Neural progenitor cell (in vitro differentiated cells): ENCODE data around the gene POFUT1. TPM values are rescaled to one million over a fixed set of nuclear protein-coding genes. Genes with fewer than 3 reads are reported as not detected.

Experiments
- DNase-seq: peaks from one replicate; pipeline ENCODE4 v3.0.0-alpha.2; 2016; ENCODE audit warnings: low spot score
- H2AFZ ChIP-seq: fragments of 200-600 bp; sonication (generic); replicated peaks from 2 replicates; pipeline ENCODE4 v1.6.1; 2016; ENCODE audit warnings: antibody characterized with exemption
- H3F3A ChIP-seq: fragments of 200-600 bp; sonication (generic); 2 replicates; pipeline ENCODE4 v1.6.1; 2016; ENCODE audit warnings: antibody characterized with exemption, low read depth
- H3K27ac ChIP-seq: fragments of 200-600 bp; sonication (generic); 2 replicates; pipeline ENCODE4 v1.5.1; 2016; ENCODE audit warnings: mild to moderate bottlenecking
- H3K27me3 ChIP-seq: fragments of 200-600 bp; sonication (generic); 2 replicates; pipeline ENCODE4 v1.6.1; 2016; ENCODE audit warnings: mild to moderate bottlenecking, moderate library complexity
- H3K36me3 ChIP-seq: fragments of 200-600 bp; sonication (generic); 2 replicates; pipeline ENCODE4 v1.5.1; 2016
- H3K4me1 ChIP-seq: fragments of 200-600 bp; sonication (generic); 2 replicates; pipeline ENCODE4 v1.6.1; 2016; ENCODE audit warnings: mixed run types
- H3K4me2 ChIP-seq: fragments of 200-600 bp; sonication (generic); 2 replicates; pipeline ENCODE4 v1.6.1; 2016
- H3K4me3 ChIP-seq: fragments of 200-600 bp; sonication (generic); 2 replicates; pipeline ENCODE4 v1.5.1; 2016
- H3K79me2 ChIP-seq: fragments of 200-600 bp; sonication (generic); 2 replicates; pipeline ENCODE4 v1.6.1; 2016; ENCODE audit warnings: low read depth
- H3K9ac ChIP-seq: fragments of 200-600 bp; sonication (generic); 2 replicates; pipeline ENCODE4 v1.6.1; 2016
- H3K9me3 ChIP-seq: fragments of 200-600 bp; sonication (generic); 2 replicates; pipeline ENCODE4 v1.5.1; 2016; ENCODE audit warnings: low read depth
- H4K20me1 ChIP-seq: fragments of 200-600 bp; sonication (generic); 2 replicates; pipeline ENCODE4 v1.6.1; 2016; ENCODE audit warnings: low read depth
- H3K27ac Mint-ChIP-seq: 3 replicates; pipeline ENCODE4 v1.8.0; 2021; ENCODE audit warnings: mixed read lengths
- H3K27me3 Mint-ChIP-seq: 2 replicates; pipeline ENCODE4 v1.8.0; 2022; ENCODE audit warnings: low read depth, mild to moderate bottlenecking, inconsistent platforms, moderate library complexity, mixed read lengths; ENCODE audit not compliant: insufficient read depth
- H3K36me3 Mint-ChIP-seq: 3 replicates; pipeline ENCODE4 v1.8.0; 2021; ENCODE audit warnings: mixed read lengths
- H3K4me1 Mint-ChIP-seq: 3 replicates; pipeline ENCODE4 v1.8.0; 2021; ENCODE audit warnings: mixed read lengths
- H3K4me3 Mint-ChIP-seq: 3 replicates; pipeline ENCODE4 v1.8.0; 2021; ENCODE audit warnings: mild to moderate bottlenecking, moderate library complexity, mixed read lengths
- H3K9me3 Mint-ChIP-seq: 3 replicates; pipeline ENCODE4 v1.8.0; 2020; ENCODE audit warnings: mixed read lengths
- EZH2 ChIP-seq: fragments of 200-600 bp; sonication (generic); IDR thresholded peaks from 2 replicates; pipeline ENCODE4 v1.6.1; 2017; ENCODE audit warnings: antibody characterized with exemption, mild to moderate bottlenecking, moderate library complexity
- EZH2phosphoT487 ChIP-seq: fragments of 200-600 bp; sonication (generic); IDR thresholded peaks from 2 replicates; pipeline ENCODE4 v1.6.1; 2017; ENCODE audit warnings: antibody characterized with exemption
- total RNA-seq: library from RNA; depleted of rRNA; stranded (reverse); fragments of >200 nt; gene quantifications from 2 replicates; pipeline ENCODE4 v1.2.3, GENCODE V29; 2015; ENCODE audit warnings: low replicate concordance
- TF ChIP-seq, protein P1 (sequence below): fragments of 200-600 bp; sonication (generic); IDR thresholded peaks from 2 replicates; pipeline ENCODE4 v1.5.1; 2017; ENCODE audit warnings: antibody characterized with exemption, mild to moderate bottlenecking

The POFUT1 gene
- total RNA-seq, 1 donor from 2014 or later, result 22.3 TPM

DNA sequence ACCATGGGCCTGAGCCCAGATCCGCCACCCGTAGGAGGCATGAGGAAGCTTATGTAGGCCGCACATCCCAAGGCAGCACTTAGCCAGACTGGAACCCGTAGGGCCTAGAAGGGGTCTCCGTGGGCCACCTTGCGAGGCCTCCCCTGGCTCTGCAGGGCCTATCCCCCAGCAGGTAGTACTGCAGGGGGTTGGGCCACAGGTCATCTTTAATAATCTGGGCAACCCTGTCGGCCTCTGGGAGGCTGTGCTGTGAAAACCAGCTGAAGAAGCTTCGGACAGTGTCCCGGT lies 18.6 kb upstream of the POFUT1 start:
- Histone ChIP-seq H3K9ac (no peak overlapping the region), H3K27me3 (no peaks in the 10 kb centered on the region), H3K27ac (no peak overlapping the region), H2AFZ (no peak overlapping the region), H3K4me2 (peak overlapping the region; percentile 78), H4K20me1 (peaks cover 33% of the 10 kb centered on the region), H3F3A (peaks cover 29% of the 10 kb centered on the region), H3K36me3 (no peaks in the 10 kb centered on the region), H3K4me1 (peaks cover 15% of the 10 kb centered on the region), H3K9me3 (no peaks in the 10 kb centered on the region), H3K4me3 (peak overlapping the region; percentile 74), H3K79me2 (peaks cover 16% of the 10 kb centered on the region)
- no peak for DNase-seq
- TF ChIP-seq EZH2, result no peak
- TF ChIP-seq, protein P1, sequence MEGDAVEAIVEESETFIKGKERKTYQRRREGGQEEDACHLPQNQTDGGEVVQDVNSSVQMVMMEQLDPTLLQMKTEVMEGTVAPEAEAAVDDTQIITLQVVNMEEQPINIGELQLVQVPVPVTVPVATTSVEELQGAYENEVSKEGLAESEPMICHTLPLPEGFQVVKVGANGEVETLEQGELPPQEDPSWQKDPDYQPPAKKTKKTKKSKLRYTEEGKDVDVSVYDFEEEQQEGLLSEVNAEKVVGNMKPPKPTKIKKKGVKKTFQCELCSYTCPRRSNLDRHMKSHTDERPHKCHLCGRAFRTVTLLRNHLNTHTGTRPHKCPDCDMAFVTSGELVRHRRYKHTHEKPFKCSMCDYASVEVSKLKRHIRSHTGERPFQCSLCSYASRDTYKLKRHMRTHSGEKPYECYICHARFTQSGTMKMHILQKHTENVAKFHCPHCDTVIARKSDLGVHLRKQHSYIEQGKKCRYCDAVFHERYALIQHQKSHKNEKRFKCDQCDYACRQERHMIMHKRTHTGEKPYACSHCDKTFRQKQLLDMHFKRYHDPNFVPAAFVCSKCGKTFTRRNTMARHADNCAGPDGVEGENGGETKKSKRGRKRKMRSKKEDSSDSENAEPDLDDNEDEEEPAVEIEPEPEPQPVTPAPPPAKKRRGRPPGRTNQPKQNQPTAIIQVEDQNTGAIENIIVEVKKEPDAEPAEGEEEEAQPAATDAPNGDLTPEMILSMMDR, result no peak
- TF ChIP-seq EZH2phosphoT487, result no peak
- peaks cover 10% of the 10 kb centered on the region for H3K27me3 Mint-ChIP-seq
- no peaks in the 10 kb centered on the region for H3K9me3 Mint-ChIP-seq
- peaks cover 17% of the 10 kb centered on the region for H3K4me1 Mint-ChIP-seq
- peaks cover 6% of the 10 kb centered on the region for H3K36me3 Mint-ChIP-seq
- H3K4me3 Mint-ChIP-seq, result peak overlapping the region; percentile 87
- H3K27ac Mint-ChIP-seq, result no peak overlapping the region

DNA sequence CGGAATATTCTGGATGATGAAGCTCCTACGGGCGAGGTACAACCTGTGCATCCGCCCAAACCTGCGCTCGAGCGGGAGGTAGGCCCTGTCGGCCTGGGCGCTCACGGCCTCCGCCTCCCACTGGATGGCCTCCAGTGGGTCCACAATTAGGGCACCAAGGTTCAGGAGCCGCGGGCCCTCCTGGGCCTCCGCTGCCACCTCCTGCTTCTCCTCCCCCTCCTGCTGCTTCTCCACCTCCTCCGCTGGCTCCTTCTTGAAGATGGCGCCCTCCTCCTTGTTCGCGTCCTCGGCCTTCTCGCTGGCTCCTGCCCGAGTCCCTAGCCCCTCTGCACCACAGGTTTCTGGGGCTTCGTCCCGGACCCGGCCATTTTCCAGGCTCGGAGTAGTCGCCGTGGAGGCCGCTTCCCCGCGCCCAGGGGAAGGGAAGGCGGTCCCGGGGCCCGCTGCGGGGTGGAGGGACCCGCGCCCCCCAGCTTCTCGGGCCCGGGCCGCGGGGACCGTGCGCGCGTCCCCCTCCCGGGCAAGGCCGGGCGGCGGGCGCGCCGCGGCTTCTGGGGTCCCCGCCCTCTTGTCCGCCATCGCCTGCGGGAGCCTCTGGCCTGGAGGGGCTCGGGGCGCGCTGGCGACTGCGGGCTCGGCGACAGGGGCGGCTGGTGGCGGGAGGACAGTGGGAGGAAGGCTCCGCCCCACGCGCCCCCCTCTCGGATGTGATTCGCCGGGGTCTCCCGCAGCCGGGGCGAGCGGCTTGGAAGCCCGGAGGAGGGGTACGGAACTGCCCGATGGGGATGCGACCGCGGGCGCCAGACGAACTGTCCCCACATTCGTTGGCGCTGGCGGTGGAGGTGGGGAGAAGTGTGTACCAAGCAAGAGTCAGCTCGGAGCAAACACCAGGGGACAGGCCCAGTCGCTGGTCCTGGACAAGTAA lies 17.7 kb upstream of the POFUT1 start:
- Mint-ChIP-seq H3K27ac (peak overlapping the region; percentile 27), H3K4me1 (peaks cover 17% of the 10 kb centered on the region), H3K4me3 (peak overlapping the region; percentile 84), H3K27me3 (peaks cover 10% of the 10 kb centered on the region), H3K9me3 (no peaks in the 10 kb centered on the region), H3K36me3 (peaks cover 11% of the 10 kb centered on the region)
- H3F3A ChIP-seq, result peaks cover 29% of the 10 kb centered on the region
- H3K9ac ChIP-seq, result peak overlapping the region; percentile 63
- peaks cover 24% of the 10 kb centered on the region for H3K79me2 ChIP-seq
- peaks cover 15% of the 10 kb centered on the region for H3K4me1 ChIP-seq
- no peaks in the 10 kb centered on the region for H3K36me3 ChIP-seq
- H4K20me1 ChIP-seq, result peaks cover 42% of the 10 kb centered on the region
- no peaks in the 10 kb centered on the region for H3K9me3 ChIP-seq
- peak overlapping the region; percentile 35 for H3K27ac ChIP-seq
- peak; percentile 90 for DNase-seq
- TF ChIP-seq, protein P1, result no peak
- TF ChIP-seq EZH2, result no peak
- TF ChIP-seq EZH2phosphoT487, result no peak
- no peaks in the 10 kb centered on the region for H3K27me3 ChIP-seq
- peak overlapping the region; percentile 78 for H3K4me2 ChIP-seq
- H2AFZ ChIP-seq, result peak overlapping the region; percentile 86
- H3K4me3 ChIP-seq, result peak overlapping the region; percentile 74

DNA sequence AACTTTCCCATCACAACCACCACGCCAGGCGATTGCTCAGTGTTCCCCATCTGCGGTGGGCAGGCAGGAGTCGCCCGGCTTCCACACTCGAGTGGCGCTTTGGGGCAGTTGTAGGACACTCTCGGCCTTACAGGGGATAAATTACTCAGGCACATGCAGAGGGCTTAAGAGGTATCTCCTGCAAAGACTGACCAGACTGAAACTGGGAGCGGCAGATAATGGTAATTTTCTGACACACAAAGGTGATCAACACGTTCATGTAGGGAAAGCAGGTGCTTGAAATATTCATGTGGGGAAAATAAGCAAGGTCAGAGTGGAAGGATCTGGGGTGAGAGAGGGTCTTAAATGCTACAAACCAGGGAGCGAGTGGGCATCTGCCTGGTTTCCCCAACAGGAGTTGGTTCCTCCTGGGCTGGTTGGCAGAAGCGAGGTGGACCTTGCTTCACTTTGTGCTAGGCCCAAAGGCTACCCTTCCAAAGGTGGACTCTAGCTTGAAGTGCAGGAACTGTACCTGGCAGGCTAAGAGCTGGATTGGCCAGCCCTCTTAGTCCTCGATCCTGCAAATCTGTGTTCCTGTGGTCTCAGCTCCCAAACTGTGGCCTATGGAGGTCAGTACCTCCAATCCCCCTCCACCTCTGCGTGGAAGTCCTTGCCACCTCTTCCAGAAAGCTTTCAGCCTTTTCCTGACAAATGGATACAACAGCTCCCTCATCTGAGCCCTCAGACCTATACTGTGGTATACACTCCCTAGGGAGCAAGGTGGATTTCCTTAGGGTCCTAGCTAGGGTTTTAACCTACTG lies 16.9 kb upstream of the POFUT1 start:
- no peaks in the 10 kb centered on the region for H3K9me3 Mint-ChIP-seq
- H3K4me3 Mint-ChIP-seq, result peak overlapping the region; percentile 84
- Histone ChIP-seq H3K79me2 (peaks cover 32% of the 10 kb centered on the region), H3K27me3 (no peaks in the 10 kb centered on the region), H3K36me3 (no peaks in the 10 kb centered on the region), H3K4me2 (peak overlapping the region; percentile 78), H2AFZ (peak overlapping the region; percentile 86), H3K4me3 (peak overlapping the region; percentile 74), H3K9ac (peak overlapping the region; percentile 63), H3K27ac (peak overlapping the region; percentile 35), H3K4me1 (peaks cover 15% of the 10 kb centered on the region), H3K9me3 (no peaks in the 10 kb centered on the region), H3F3A (peaks cover 29% of the 10 kb centered on the region), H4K20me1 (peaks cover 50% of the 10 kb centered on the region)
- DNase-seq, result peak; percentile 44
- peaks cover 10% of the 10 kb centered on the region for H3K27me3 Mint-ChIP-seq
- peak overlapping the region; percentile 27 for H3K27ac Mint-ChIP-seq
- peaks cover 19% of the 10 kb centered on the region for H3K36me3 Mint-ChIP-seq
- H3K4me1 Mint-ChIP-seq, result peaks cover 15% of the 10 kb centered on the region
- no peak for TF ChIP-seq EZH2phosphoT487
- TF ChIP-seq, protein P1, result no peak
- no peak for TF ChIP-seq EZH2
